ENCODE measurements around the gene GSN. TPM values are rescaled to one million over a fixed set of nuclear protein-coding genes. Genes with fewer than 3 reads are reported as not detected.
A peak's percentile ranks its signal among the peaks of the same experiment; 100 is the strongest.

GSN gene
- total and polyA plus RNA-seq, 2 of the 13 experiments (the other 11 are each of a cell fraction or from before 2014, with no cell fraction given), result 294 to 307 TPM

GRCh38 chr9:121368138-121368522, 100.2 kb downstream of the GSN start (continued):
- TF ChIP-seq CSRNP1 (CRISPR knock-in tag; IDR thresholded peaks at IDR 0.05) (no peak), ZNF337 (CRISPR knock-in tag; IDR thresholded peaks at IDR 0.05; ENCODE audit: borderline replicate concordance, low read depth) (no peak), ZNF816 (CRISPR knock-in tag; IDR thresholded peaks at IDR 0.05; ENCODE audit: borderline replicate concordance) (no peak), DMAP1 (CRISPR knock-in tag; IDR thresholded peaks at IDR 0.05) (no peak), ZNF670 (CRISPR knock-in tag; IDR thresholded peaks at IDR 0.05; ENCODE audit: borderline replicate concordance) (0 out of 2 replicates have a peak, but pooled peaks have one; percentile 30), YY1 (IDR thresholded peaks at IDR 0.05; ENCODE audit: insufficient read depth, insufficient replicate concordance, low read depth, low read length) (no peak), ZNF557 (CRISPR knock-in tag; IDR thresholded peaks at IDR 0.05) (0 out of 2 replicates have a peak, but pooled peaks have one; percentile 75), CERS6 (CRISPR knock-in tag; IDR thresholded peaks at IDR 0.05) (no peak), ZNF709 (CRISPR knock-in tag; IDR thresholded peaks at IDR 0.05) (no peak), HMGXB4 (CRISPR knock-in tag; IDR thresholded peaks at IDR 0.05; ENCODE audit: borderline replicate concordance in 1 of 2, low read depth in 1 of 2) (no peak), MXI1 (IDR thresholded peaks at IDR 0.05; ENCODE audit: borderline replicate concordance, low read depth, low read length) (no peak), ONECUT2 (CRISPR knock-in tag; IDR thresholded peaks at IDR 0.05) (peak; percentile 18; the same call in 1 of the 2 replicates), ZNF713 (CRISPR knock-in tag; IDR thresholded peaks at IDR 0.05) (no peak), ZNF761 (CRISPR knock-in tag; conservative IDR thresholded peaks at IDR 0.05) (no peak), ZNF614 (CRISPR knock-in tag; IDR thresholded peaks at IDR 0.05; ENCODE audit: borderline replicate concordance) (no peak), ZNF660 (CRISPR knock-in tag; IDR thresholded peaks at IDR 0.05; ENCODE audit: borderline replicate concordance, low read depth) (no peak), HNF4A (CRISPR knock-in tag; IDR thresholded peaks at IDR 0.05) (peak; percentile 93), PLSCR1 (CRISPR knock-in tag; IDR thresholded peaks at IDR 0.05; ENCODE audit: borderline replicate concordance) (no peak)
- TF ChIP-seq, protein P1, sequence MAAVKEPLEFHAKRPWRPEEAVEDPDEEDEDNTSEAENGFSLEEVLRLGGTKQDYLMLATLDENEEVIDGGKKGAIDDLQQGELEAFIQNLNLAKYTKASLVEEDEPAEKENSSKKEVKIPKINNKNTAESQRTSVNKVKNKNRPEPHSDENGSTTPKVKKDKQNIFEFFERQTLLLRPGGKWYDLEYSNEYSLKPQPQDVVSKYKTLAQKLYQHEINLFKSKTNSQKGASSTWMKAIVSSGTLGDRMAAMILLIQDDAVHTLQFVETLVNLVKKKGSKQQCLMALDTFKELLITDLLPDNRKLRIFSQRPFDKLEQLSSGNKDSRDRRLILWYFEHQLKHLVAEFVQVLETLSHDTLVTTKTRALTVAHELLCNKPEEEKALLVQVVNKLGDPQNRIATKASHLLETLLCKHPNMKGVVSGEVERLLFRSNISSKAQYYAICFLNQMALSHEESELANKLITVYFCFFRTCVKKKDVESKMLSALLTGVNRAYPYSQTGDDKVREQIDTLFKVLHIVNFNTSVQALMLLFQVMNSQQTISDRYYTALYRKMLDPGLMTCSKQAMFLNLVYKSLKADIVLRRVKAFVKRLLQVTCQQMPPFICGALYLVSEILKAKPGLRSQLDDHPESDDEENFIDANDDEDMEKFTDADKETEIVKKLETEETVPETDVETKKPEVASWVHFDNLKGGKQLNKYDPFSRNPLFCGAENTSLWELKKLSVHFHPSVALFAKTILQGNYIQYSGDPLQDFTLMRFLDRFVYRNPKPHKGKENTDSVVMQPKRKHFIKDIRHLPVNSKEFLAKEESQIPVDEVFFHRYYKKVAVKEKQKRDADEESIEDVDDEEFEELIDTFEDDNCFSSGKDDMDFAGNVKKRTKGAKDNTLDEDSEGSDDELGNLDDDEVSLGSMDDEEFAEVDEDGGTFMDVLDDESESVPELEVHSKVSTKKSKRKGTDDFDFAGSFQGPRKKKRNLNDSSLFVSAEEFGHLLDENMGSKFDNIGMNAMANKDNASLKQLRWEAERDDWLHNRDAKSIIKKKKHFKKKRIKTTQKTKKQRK (IDR thresholded peaks at IDR 0.05; ENCODE audit: low read length), result no peak
- TF ChIP-seq, protein P2, sequence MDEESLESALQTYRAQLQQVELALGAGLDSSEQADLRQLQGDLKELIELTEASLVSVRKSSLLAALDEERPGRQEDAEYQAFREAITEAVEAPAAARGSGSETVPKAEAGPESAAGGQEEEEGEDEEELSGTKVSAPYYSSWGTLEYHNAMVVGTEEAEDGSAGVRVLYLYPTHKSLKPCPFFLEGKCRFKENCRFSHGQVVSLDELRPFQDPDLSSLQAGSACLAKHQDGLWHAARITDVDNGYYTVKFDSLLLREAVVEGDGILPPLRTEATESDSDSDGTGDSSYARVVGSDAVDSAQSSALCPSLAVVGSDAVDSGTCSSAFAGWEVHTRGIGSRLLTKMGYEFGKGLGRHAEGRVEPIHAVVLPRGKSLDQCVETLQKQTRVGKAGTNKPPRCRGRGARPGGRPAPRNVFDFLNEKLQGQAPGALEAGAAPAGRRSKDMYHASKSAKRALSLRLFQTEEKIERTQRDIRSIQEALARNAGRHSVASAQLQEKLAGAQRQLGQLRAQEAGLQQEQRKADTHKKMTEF (CRISPR knock-in tag; IDR thresholded peaks at IDR 0.05), result peak; percentile 61; the same call in 1 of the 2 replicates

Measured in HepG2 (cell line).